B cell (primary cell): ENCODE data around the gene CACNB2. TPM values are rescaled to one million over a fixed set of nuclear protein-coding genes. Genes with fewer than 3 reads are reported as not detected.

ENCODE experiments used
- ATAC-seq: fragments of 200-7000 bp; cut with Tn5 transposase; one replicate; pipeline ENCODE4 v1.10.0; 2021; ENCODE audit warnings: low read depth, mild to moderate bottlenecking, moderate number of reproducible peaks, moderate library complexity
- CTCF ChIA-PET: fragments of 350-600 bp; sonication (Branson Sonifier 250); formaldehyde crosslinking; loops from one replicate; lab custom pipeline; 2021; ENCODE audit warnings: antibody characterized with exemption, inconsistent platforms; lab: Charles Lee
- POLR2A ChIA-PET: fragments of 350-600 bp; sonication (Branson Sonifier 250); formaldehyde crosslinking; loops from one replicate; lab custom pipeline; 2021; ENCODE audit warnings: antibody characterized with exemption; lab: Charles Lee
- DNase-seq: peaks from one replicate; pipeline ENCODE4 v3.0.0; 2013
- H2AFZ ChIP-seq: 2 replicates; pipeline ENCODE4 v1.6.1; 2012; ENCODE audit warnings: mild to moderate bottlenecking, low read depth, low read length; ENCODE audit not compliant: insufficient read depth, poor library complexity, severe bottlenecking
- H3K27ac ChIP-seq, 2 donors: 1 replicate in 1 of 2; 2 replicates in 1 of 2; pipeline ENCODE4 v1.5.1; 2012 to 2013; ENCODE audit warnings: low read length in 2 of 2, mild to moderate bottlenecking in 2 of 2, moderate library complexity in 1 of 2
- H3K27me3 ChIP-seq, 4 experiments: fragments of 200-600 bp in 1 of 4; sonication (generic) in 1 of 4; replicated peaks in 1 of 4; 1 replicate in 2 of 4; 2 replicates in 2 of 4; pipeline versions ENCODE4 v1.6.1 to v1.7.0; 2013 to 2016; ENCODE audit warnings: low read length in 3 of 4, mild to moderate bottlenecking in 2 of 4, mixed read lengths in 1 of 4, moderate library complexity in 1 of 4; ENCODE audit not compliant: insufficient read depth in 4 of 4, control insufficient read depth in 3 of 4; ENCODE audit errors: control extremely low read depth in 1 of 4
- H3K36me3 ChIP-seq, 2 experiments: replicated peaks in 1 of 2; 1 replicate in 1 of 2; 2 replicates in 1 of 2; pipeline versions ENCODE4 v1.6.1 to v1.7.1; 2013; ENCODE audit warnings: low read length in 1 of 2; ENCODE audit not compliant: insufficient read depth in 2 of 2, control insufficient read depth in 1 of 2; ENCODE audit errors: control extremely low read depth in 1 of 2, extremely low read depth in 1 of 2
- H3K4me1 ChIP-seq, 2 donors: fragments of 200-600 bp in 1 of 2; sonication (generic) in 1 of 2; 1 replicate in 1 of 2; 2 replicates in 1 of 2; pipeline versions ENCODE4 v1.5.1 to v1.6.1; 2013 to 2017; ENCODE audit warnings: low read length in 2 of 2; ENCODE audit not compliant: control insufficient read depth in 2 of 2, insufficient read depth in 2 of 2
- H3K4me2 ChIP-seq: replicated peaks from 2 replicates; pipeline ENCODE3; 2012; ENCODE audit warnings: mild to moderate bottlenecking, low read depth, low read length; ENCODE audit not compliant: poor library complexity, severe bottlenecking
- H3K4me3 ChIP-seq, 5 experiments: fragments of 200-600 bp in 1 of 5; sonication (generic) in 1 of 5; 1 replicate in 3 of 5; 2 replicates in 2 of 5; pipeline versions ENCODE4 v1.5.1 to v1.7.0; 2011 to 2016; ENCODE audit warnings: low read length in 4 of 5, mild to moderate bottlenecking in 4 of 5, low read depth in 2 of 5, control low read depth in 1 of 5, moderate library complexity in 1 of 5; ENCODE audit not compliant: insufficient read depth in 1 of 5; ENCODE audit errors: control extremely low read depth in 1 of 5, extremely low read depth in 1 of 5
- H3K79me2 ChIP-seq: fragments of 200-600 bp; sonication (generic); one replicate; pipeline ENCODE4 v1.6.0; 2016; ENCODE audit warnings: low read length; ENCODE audit not compliant: control insufficient read depth, insufficient read depth
- H3K9ac ChIP-seq: fragments of 200-600 bp; sonication (generic); 2 replicates; pipeline ENCODE4 v1.6.1; 2017; ENCODE audit warnings: mild to moderate bottlenecking, low read length, moderate library complexity
- H3K9me3 ChIP-seq, 3 donors: one replicate each; pipeline versions ENCODE4 v1.6.1 to v1.7.1; 2013; ENCODE audit warnings: low read length in 2 of 3; ENCODE audit not compliant: control insufficient read depth in 2 of 3, insufficient read depth in 1 of 3; ENCODE audit errors: control extremely low read depth in 1 of 3
- H4K20me1 ChIP-seq: 2 replicates; pipeline ENCODE4 v1.6.0; 2012; ENCODE audit warnings: mild to moderate bottlenecking, low read length; ENCODE audit not compliant: insufficient read depth, control insufficient read depth, poor library complexity, severe bottlenecking
- H3K27ac Mint-ChIP-seq: one replicate; pipeline ENCODE4 v1.8.0; 2021; ENCODE audit warnings: mixed read lengths
- H3K27me3 Mint-ChIP-seq: one replicate; pipeline ENCODE4 v1.8.0; 2021; ENCODE audit warnings: mixed read lengths
- H3K4me1 Mint-ChIP-seq: one replicate; pipeline ENCODE4 v1.8.0; 2021; ENCODE audit warnings: mixed read lengths
- H3K4me3 Mint-ChIP-seq: one replicate; pipeline ENCODE4 v1.8.0; 2021; ENCODE audit warnings: mixed read lengths
- H3K9me3 Mint-ChIP-seq: one replicate; pipeline ENCODE4 v1.8.0; 2022; ENCODE audit warnings: mixed read lengths; ENCODE audit not compliant: insufficient read depth
- EZH2 ChIP-seq: IDR thresholded peaks from 2 replicates; pipeline ENCODE4 v1.6.1; 2012; ENCODE audit warnings: borderline replicate concordance, low read depth, mild to moderate bottlenecking, moderate library complexity, low read length; ENCODE audit not compliant: insufficient read depth, poor library complexity, severe bottlenecking
- WGBS: methylation state at CpG from one replicate; pipeline ENCODE4 v1.1.5; 2013; ENCODE audit warnings: missing lambda C conversion rate; ENCODE audit not compliant: insufficient coverage; 5-methylcytosine and 5-hydroxymethylcytosine counted together
- intact Hi-C: fragments of 100-400 bp; cut with micrococcal nuclease; formaldehyde crosslinking; loops from one replicate; pipeline ENCODE4 v1.10.0; 2022
- polyA plus RNA-seq: library from polyadenylated mRNA; depleted of rRNA; stranded (reverse); fragments of >200 nt; gene quantifications from 2 replicates; pipeline ENCODE4 v1.2.3, GENCODE V29; 2012
- total RNA-seq, 2 donors: library from RNA; stranded (reverse); fragments of 120-200 nt in 1 of 2; gene quantifications; 1 replicate in 1 of 2; 2 replicates in 1 of 2; pipeline versions ENCODE4 v1.2.3 to v1.2.4, GENCODE V29; 2013 to 2022
- TF ChIP-seq, protein P1 (sequence below): fragments of 200-600 bp; IDR thresholded peaks from one replicate; pipeline ENCODE4 v1.8.0; 2022; ENCODE audit warnings: antibody characterized with exemption, mild to moderate bottlenecking

CACNB2 gene
- total and polyA plus RNA-seq, 2 donors (not counting 1 experiment from before 2014, with no cell fraction given) = not detected

DNA sequence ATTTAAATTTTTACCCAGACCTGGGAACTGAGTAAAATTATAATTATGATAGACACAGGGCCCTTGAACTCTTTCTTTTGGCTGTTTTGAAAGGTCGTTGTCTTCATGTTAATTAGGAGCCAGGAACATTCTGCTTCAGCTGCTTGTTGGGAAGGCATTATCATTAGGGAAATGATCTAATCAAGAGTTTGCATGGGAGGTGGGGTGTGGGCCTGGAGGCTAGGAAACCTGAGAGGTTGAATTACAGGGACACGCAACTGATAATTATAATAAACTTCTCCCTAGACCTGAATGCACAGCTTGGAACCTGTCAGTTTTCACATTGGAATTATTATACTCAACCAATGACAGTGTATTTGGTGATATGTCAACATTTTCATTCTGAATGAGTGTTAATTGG lies 237.7 kb downstream of the CACNB2 start:
- TF ChIP-seq, protein P1, sequence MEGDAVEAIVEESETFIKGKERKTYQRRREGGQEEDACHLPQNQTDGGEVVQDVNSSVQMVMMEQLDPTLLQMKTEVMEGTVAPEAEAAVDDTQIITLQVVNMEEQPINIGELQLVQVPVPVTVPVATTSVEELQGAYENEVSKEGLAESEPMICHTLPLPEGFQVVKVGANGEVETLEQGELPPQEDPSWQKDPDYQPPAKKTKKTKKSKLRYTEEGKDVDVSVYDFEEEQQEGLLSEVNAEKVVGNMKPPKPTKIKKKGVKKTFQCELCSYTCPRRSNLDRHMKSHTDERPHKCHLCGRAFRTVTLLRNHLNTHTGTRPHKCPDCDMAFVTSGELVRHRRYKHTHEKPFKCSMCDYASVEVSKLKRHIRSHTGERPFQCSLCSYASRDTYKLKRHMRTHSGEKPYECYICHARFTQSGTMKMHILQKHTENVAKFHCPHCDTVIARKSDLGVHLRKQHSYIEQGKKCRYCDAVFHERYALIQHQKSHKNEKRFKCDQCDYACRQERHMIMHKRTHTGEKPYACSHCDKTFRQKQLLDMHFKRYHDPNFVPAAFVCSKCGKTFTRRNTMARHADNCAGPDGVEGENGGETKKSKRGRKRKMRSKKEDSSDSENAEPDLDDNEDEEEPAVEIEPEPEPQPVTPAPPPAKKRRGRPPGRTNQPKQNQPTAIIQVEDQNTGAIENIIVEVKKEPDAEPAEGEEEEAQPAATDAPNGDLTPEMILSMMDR = no peak
- no peak for TF ChIP-seq EZH2
- ChIA-PET POLR2A (no interaction called here), CTCF (no interaction called here)
- Mint-ChIP-seq H3K4me3 (no peak overlapping the region), H3K27me3 (no peaks in the 10 kb centered on the region), H3K9me3 (no peaks in the 10 kb centered on the region), H3K27ac (no peak overlapping the region), H3K4me1 (no peaks in the 10 kb centered on the region)
- Histone ChIP-seq H3K79me2 (no peaks in the 10 kb centered on the region), H3K4me3 (no peak overlapping the region), H3K4me1 (no peaks in the 10 kb centered on the region), H3K9ac (no peak overlapping the region), H3K9me3 (no peaks in the 10 kb centered on the region), H3K36me3 (no peaks in the 10 kb centered on the region), H3K4me2 (no peak overlapping the region), H4K20me1 (no peaks in the 10 kb centered on the region), H2AFZ (no peak overlapping the region), H3K27ac (no peak overlapping the region), H3K27me3 (no peaks in the 10 kb centered on the region)
- 43% methylated on average over 1 of the region's 2 CpGs for WGBS
- intact Hi-C loops = no loop called here
- no peak for ATAC-seq
- no peak for DNase-seq

DNA sequence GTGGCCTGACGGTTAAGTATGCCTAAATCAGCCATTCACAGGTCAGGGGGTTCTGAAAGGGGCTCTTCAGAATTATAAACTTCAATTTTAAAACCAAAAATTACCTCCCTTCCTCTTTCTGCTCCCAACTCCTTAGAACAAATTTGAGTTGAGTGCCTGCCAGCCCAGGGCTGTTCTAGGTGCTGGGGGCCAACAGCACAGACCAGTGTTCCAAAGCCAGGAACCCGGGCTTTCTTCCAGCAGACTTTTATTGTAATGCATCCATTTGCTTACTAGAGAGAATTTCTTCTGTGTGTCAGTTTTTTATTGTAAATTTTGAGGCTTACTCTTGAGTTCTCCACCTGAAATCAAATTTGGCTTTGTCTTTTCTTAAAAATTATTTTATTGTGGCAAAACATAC lies 238.5 kb downstream of the CACNB2 start:
- Histone ChIP-seq H3K4me2 (no peak overlapping the region), H3K36me3 (no peaks in the 10 kb centered on the region), H2AFZ (no peak overlapping the region), H3K4me3 (no peak overlapping the region), H3K9ac (no peak overlapping the region), H4K20me1 (no peaks in the 10 kb centered on the region), H3K9me3 (no peaks in the 10 kb centered on the region), H3K79me2 (no peaks in the 10 kb centered on the region), H3K27ac (no peak overlapping the region), H3K4me1 (no peaks in the 10 kb centered on the region), H3K27me3 (no peaks in the 10 kb centered on the region)
- no peak for ATAC-seq
- intact Hi-C loops = no loop called here
- POLR2A ChIA-PET = no interaction called here
- WGBS = 86% methylated on average over 1 of the region's 2 CpGs
- no peak for DNase-seq
- Mint-ChIP-seq H3K27me3 (no peaks in the 10 kb centered on the region), H3K4me1 (no peaks in the 10 kb centered on the region), H3K4me3 (no peak overlapping the region), H3K27ac (no peak overlapping the region), H3K9me3 (no peaks in the 10 kb centered on the region)
- TF ChIP-seq EZH2 = no peak
- TF ChIP-seq, protein P1 = no peak
- CTCF ChIA-PET = no interaction called here
